Activated T-helper 1 cell treated with Interleukin-2 at 50 U/mL for 16 hours (primary cell): Measurements from ENCODE around the gene RTP5.

Experiments used
- DNase-seq: peaks from one replicate; pipeline ENCODE4 v3.0.0-alpha.2; 2020; ENCODE audit warnings: low read depth

Gene RTP5

GRCh38 chr2:241857572-241858121 lies 11.9 kb upstream of the RTP5 start:
- no peak for DNase-seq

GRCh38 chr2:241858206-241859016 lies 11.1 kb upstream of the RTP5 start, which contains the start of gene PDCD1:
Gene PDCD1, minus strand, starts transcription at chr2:241858894. Its CDS starts 56 bp downstream, at chr2:241858838.
- DNase-seq: no peak

- no peak for DNase-seq
Measured at GRCh38 chr2:241859017-241859435, 10.5 kb upstream of the RTP5 start.

DNA sequence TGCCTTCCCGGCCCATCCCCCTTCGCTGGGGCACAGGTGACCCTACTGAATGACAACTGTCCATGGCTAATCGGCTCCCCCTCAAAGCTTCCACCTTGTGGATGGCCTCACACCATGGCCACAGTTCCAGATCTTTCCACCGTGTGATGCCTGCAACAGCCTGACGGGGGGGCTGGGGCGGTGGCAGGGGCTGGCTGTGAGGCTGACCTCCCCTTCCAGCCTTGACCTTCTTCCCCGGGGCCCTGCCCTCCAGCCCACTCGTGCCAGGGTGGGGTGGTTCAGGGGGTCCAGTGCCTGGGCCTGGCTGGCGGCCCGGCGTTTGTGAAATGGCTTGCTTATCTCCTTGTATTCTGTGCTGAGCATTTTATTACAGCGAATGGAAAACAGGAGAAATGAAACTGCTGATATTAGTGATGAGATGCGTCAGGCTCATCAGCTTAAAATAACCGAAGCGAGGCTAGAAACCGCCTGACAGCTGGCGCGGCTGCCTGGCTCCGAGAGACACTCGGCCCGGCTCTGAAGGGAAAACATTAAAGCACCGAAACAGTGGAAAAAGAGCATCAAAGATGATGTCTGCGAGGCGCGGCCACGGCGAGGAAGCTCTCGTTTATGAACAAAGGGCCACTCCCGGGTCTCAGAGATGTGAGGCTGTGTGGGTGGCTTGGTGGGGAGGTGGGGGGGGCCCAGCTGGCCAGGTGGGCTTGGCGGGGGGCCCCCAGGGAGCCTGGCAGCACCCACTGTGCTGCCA lies 9.9 kb upstream of the RTP5 start:
- DNase-seq: no peak

DNA sequence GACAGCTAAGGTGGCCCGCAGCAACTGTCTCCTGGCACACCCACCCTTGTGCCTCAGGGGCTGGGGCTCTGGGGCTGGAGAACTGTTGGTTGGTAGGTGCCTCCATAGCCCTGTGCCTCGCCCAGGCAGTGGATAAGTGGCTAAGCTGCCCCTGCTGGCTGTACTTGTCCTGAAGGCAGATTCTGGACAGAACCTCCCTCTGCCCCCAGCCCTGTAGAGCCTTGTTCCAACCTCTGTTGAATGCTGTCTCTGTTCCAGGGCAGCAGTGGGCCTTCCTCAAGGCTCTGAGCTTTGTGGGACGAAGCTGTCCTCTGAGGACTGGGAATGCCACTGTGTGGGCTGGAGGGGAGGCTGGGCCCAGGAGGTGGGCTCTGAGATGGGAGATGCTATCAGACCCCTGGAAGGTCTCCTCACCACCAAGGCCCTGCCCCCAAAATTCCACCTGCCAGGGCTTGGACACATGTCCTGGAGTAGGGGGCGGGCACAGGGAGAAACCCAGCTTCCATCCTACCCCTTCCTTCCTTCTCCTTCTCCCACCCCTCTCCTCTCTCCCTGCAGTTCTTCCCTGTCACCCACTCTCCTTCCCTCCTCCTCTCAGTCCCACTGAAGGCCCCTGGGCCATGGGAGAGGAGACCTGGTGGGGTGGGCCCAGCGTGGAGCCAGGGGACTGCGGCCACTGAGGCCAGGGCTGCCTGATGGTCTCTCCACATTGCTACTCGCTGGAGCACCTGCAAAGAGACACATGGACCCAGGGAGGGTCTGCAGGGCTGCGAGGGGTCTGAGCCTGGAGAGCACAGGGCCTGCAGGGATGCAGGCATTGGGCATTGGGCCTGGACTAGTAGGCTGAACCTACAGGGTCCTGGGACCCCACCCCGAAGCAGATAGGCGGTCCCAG lies 9.1 kb upstream of the RTP5 start:
- no peak for DNase-seq

GRCh38 chr2:241861264-241861663 lies 8.3 kb upstream of the RTP5 start:
- no peak for DNase-seq

GRCh38 chr2:241862093-241862492 lies 7.4 kb upstream of the RTP5 start:
- no peak for DNase-seq

GRCh38 chr2:241862775-241863535 lies 6.6 kb upstream of the RTP5 start:
- no peak for DNase-seq

- no peak for DNase-seq
Measured at GRCh38 chr2:241863536-241863954, 6.0 kb upstream of the RTP5 start.

- no peak for DNase-seq
Measured at GRCh38 chr2:241864168-241864849, 5.2 kb upstream of the RTP5 start.

DNA sequence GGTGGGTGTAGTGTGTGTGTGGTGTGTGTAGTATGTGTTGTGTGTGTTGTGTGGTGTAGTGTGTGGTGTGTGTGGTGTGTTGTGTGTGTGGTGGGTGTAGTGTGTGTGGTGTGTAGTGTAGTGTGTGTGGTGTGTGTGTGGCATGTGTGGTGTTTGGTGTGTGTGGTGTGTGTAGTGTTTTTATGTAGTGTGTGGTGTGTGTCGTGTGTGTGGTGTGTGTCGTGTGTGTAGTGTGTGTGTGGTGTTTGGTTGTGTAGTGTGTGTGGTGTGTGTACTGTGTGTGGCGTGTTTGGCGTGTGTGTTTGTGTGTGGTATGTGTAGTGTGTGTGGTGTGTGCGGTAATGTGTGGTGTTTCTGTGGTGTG lies 4.7 kb upstream of the RTP5 start:
- DNase-seq: no peak

DNA sequence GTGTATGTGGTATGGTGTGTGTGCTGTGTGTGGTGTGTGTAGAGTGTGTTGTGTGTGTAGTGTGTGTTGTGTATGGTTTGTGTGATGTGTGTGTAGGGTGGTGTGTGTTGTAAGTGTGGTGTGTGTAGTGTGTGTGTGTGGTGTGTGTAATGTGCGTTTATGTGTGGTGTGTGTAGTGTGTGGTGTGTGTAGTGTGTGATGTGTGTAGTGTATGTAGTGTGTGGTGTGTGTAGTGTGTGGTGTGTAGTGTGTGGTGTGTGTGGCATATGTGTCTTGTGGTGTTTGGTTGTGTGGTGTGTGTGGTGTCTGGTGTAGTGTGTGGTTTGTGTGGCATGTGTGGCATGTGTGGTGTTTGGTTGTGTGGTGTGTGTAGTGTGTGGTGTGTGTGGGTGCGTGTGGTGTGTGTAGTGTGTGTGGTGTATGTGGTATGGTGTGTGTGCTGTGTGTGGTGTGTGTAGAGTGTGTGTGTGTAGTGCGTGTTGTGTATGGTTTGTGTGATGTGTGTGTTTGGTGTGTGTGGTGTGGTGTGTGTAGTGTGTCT lies 4.0 kb upstream of the RTP5 start:
- DNase-seq: no peak

DNA sequence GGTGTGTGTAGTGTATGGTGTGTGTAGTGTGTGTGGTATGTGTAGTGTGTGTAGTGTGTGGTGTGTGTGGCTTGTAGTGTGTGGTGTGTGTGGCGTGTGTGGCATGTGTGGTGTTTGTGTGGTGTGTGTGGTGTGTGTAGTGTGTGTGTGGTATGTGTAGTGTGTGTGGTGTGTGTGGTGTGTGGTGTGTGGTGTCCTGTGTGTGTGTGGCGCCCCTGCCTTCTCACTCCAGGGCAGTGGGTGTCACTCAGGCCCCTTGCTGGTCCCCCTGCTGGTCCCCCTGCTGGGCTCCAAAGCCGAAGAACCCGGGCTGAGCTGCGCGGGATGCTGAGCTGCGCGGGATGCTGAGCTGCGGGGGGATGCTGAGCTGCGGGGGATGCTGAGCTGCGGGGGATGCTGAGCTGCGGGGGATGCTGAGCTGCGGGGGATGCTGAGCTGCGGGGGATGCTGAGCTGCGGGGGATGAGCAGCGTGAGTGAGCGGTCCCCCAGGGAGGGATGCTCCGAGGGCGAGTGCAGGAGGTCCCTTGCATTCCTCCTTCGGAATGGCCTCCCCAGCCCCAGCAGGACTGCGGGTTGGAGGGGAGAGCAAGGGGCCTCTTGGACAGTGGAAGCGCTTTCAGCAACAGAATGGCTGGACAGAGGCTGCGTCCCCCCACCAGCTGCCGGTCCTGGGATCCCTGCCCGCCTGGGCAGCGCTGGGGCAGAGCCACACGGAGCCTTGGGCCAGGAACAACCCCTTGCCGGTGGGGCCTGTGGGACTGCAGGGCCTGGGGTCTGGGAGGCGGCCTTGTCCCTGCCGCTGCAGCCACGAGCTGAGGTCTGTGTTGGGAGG lies 3.4 kb upstream of the RTP5 start:
- DNase-seq: no peak

GRCh38 chr2:241866790-241867645 lies 2.5 kb upstream of the RTP5 start:
- no peak for DNase-seq

GRCh38 chr2:241867776-241868420 lies 1.6 kb upstream of the RTP5 start:
- DNase-seq: no peak

DNA sequence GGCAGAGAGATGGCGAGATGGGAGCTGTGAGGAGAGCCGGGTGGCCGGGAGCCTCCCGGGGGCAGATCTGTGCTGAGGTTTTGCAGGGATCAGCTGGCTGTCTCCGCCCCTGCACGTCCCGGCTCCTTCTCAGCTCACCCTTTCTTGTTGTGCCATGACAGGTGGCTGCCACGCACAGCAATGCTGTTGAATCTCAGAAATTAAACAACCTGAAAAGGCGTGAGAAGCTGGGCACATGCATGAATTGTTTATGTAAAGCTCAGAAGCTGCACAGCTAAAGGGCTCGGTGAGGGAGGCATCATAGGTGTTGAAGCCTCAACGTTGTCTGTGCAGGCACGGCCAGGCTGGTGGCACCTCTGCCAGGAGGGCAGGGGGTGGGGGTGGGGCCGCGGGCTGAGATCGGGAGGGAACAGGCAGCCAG lies 858 bp upstream of the RTP5 start:
- DNase-seq: no peak

DNA sequence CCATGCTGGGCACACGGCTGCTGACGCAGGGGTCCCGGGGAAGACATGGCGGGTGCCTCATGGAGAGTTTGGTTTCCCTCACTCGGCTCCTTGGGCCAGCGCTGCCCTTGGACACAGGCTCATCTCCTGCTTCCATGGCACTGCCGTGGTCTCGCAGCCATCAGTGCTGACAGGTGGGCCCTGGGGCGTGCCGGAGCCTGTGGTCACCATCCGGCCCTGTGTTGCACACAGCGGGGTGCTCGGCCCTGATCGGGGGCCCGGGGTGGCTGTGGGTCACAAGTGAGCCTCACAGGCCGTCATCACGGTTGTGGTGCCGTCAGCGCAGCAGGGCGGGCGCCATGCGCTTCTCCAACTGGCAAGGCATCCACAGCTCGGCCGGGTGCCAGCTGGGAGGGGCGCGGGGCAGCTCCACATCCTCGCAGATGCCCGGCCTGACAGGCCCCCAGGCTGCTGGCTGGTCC lies 582 bp downstream of the RTP5 start:
- DNase-seq: no peak
